ENCODE measurements around the gene HRK.

The HRK gene

GRCh38 chr12:116881325-116881876 lies at the start of gene HRK:
Gene HRK (minus strand): TSS chr12:116881441. CDS start chr12:116881307, 134 bp downstream.
- DNase-seq: peak in 1 of 2 experiments; percentile 23

- no peak for DNase-seq
Observed at GRCh38 chr12:116929885-116930284, 48.6 kb upstream of the HRK start.

GRCh38 chr12:116928504-116928903 lies 47.3 kb upstream of the HRK start:
- DNase-seq: no peak

- DNase-seq: no peak
Observed at GRCh38 chr12:116927244-116927940, 46.2 kb upstream of the HRK start.

- DNase-seq: no peak
Observed at GRCh38 chr12:116926283-116927243, 45.3 kb upstream of the HRK start.

- DNase-seq: no peak
Observed at GRCh38 chr12:116924558-116925453, 43.6 kb upstream of the HRK start.

- no peak for DNase-seq
Observed at GRCh38 chr12:116922194-116922897, 41.1 kb upstream of the HRK start.

- DNase-seq: no peak
Observed at GRCh38 chr12:116920939-116921338, 39.7 kb upstream of the HRK start.

- DNase-seq: no peak
Observed at GRCh38 chr12:116919706-116920485, 38.7 kb upstream of the HRK start.

- DNase-seq: peak; percentile 8 to 56
Observed at GRCh38 chr12:116919247-116919661, 38.0 kb upstream of the HRK start.

- no peak for DNase-seq
Observed at GRCh38 chr12:116918464-116918863, 37.2 kb upstream of the HRK start.

- no peak for DNase-seq
Observed at GRCh38 chr12:116916714-116917114, 35.5 kb upstream of the HRK start.

- DNase-seq: no peak
Observed at GRCh38 chr12:116916122-116916521, 34.9 kb upstream of the HRK start.

GRCh38 chr12:116915326-116915725 lies 34.1 kb upstream of the HRK start:
- DNase-seq: no peak

GRCh38 chr12:116910645-116911451 lies 29.6 kb upstream of the HRK start, which contains the start of gene FBXW8:
Gene FBXW8 (plus strand): TSS chr12:116910950. CDS start chr12:116911038, 88 bp downstream.
- peak; percentile 60 to 78 for DNase-seq

- no peak for DNase-seq
Observed at GRCh38 chr12:116910280-116910644, 29.0 kb upstream of the HRK start.

GRCh38 chr12:116906285-116906684 lies 25.0 kb upstream of the HRK start:
- no peak for DNase-seq

GRCh38 chr12:116903818-116904217 lies 22.6 kb upstream of the HRK start:
- DNase-seq: no peak

GRCh38 chr12:116901612-116902011 lies 20.4 kb upstream of the HRK start:
- no peak for DNase-seq

GRCh38 chr12:116898669-116899068 lies 17.4 kb upstream of the HRK start:
- DNase-seq: no peak

Measured in NCI-H2081 (cell line).